Tibial artery (tissue), 4 donors: ENCODE measurements around the gene NAT8L.

Experiments used
- DNase-seq, 2 donors: peaks; one replicate each; pipeline ENCODE4 v3.0.0-alpha.2; 2019
- H3K27ac ChIP-seq, 2 donors: fragments of 200-600 bp; sonication (generic) in 1 of 2; 1 replicate in 1 of 2; 2 replicates in 1 of 2; pipeline ENCODE4 v1.5.1; 2018 to 2019; ENCODE audit warnings: mild to moderate bottlenecking in 1 of 2
- H3K27me3 ChIP-seq, 2 donors: fragments of 200-600 bp; sonication (generic) in 1 of 2; one replicate each; pipeline versions ENCODE4 v1.5.1 to v1.6.0; 2016 to 2019
- H3K36me3 ChIP-seq, 3 donors: fragments of 200-600 bp; sonication (generic) in 2 of 3; one replicate each; pipeline ENCODE4 v1.5.1; 2016 to 2019; ENCODE audit warnings: mild to moderate bottlenecking in 2 of 3
- H3K4me1 ChIP-seq, 4 donors: fragments of 200-600 bp; sonication (generic) in 2 of 4; 1 replicate in 3 of 4; 2 replicates in 1 of 4; pipeline ENCODE4 v1.5.1; 2016 to 2019
- H3K4me3 ChIP-seq, 2 donors: fragments of 200-600 bp; sonication (generic) in 1 of 2; 1 replicate in 1 of 2; 2 replicates in 1 of 2; pipeline ENCODE4 v1.5.1; 2018 to 2019; ENCODE audit warnings: mild to moderate bottlenecking in 2 of 2
- H3K9me3 ChIP-seq, 3 donors: fragments of 200-600 bp; sonication (generic) in 1 of 3; one replicate each; pipeline ENCODE4 v1.5.1; 2016 to 2019
- CTCF ChIP-seq, 2 experiments: fragments of 200-600 bp in 1 of 2; fragments of 450-650 bp in 1 of 2; IDR thresholded peaks; one replicate each; pipeline ENCODE4 v1.5.1; 2017 to 2019; ENCODE audit warnings: antibody characterized with exemption in 2 of 2, mild to moderate bottlenecking in 1 of 2, moderate library complexity in 1 of 2
- intact Hi-C: fragments of 100-400 bp; cut with DNase I; formaldehyde crosslinking; loops from one replicate; pipeline ENCODE4 v1.15.0; 2023; ENCODE audit warnings: low total_unique reads

NAT8L gene

GRCh38 chr4:2116687-2117400, 57.7 kb downstream of the NAT8L start:
- TF ChIP-seq CTCF (IDR thresholded peaks at IDR 0.05): no peak
- H3K27me3 ChIP-seq: no peaks in the 10 kb centered on the region
- intact Hi-C loops: no loop called here
- no peak overlapping the region for H3K4me3 ChIP-seq
- no peaks in the 10 kb centered on the region for H3K9me3 ChIP-seq
- no peaks in the 10 kb centered on the region for H3K36me3 ChIP-seq
- no peaks in the 10 kb centered on the region for H3K4me1 ChIP-seq
- DNase-seq: no peak
- no peak overlapping the region for H3K27ac ChIP-seq
